OCI-LY1 (cell line): ENCODE data around the gene PPP2R5C.

Experiments
- H2AFZ ChIP-seq: fragments of 200-600 bp; sonication (generic), shearing (Covaris generic); 2 replicates; pipeline ENCODE4 v1.6.0; 2014; ENCODE audit warnings: antibody characterized with exemption, mild to moderate bottlenecking, low read length
- H3F3A ChIP-seq: fragments of 200-600 bp; sonication (generic), shearing (Covaris generic); 2 replicates; pipeline ENCODE4 v1.6.0; 2014; ENCODE audit warnings: mild to moderate bottlenecking, antibody characterized with exemption, low read length, moderate library complexity; ENCODE audit not compliant: insufficient read depth
- H3K27ac ChIP-seq: fragments of 200-600 bp; sonication (generic); 2 replicates; pipeline ENCODE4 v1.5.1; 2014; ENCODE audit warnings: low read length, mixed run types, mild to moderate bottlenecking, low read depth; ENCODE audit not compliant: poor library complexity, severe bottlenecking
- H3K27me3 ChIP-seq: fragments of 200-600 bp; sonication (generic); 2 replicates; pipeline ENCODE4 v1.6.0; 2014; ENCODE audit warnings: antibody characterized with exemption, mild to moderate bottlenecking, low read length, moderate library complexity; ENCODE audit not compliant: insufficient read depth
- H3K36me3 ChIP-seq: fragments of 200-600 bp; sonication (generic); 2 replicates; pipeline ENCODE4 v1.6.1; 2014; ENCODE audit warnings: mild to moderate bottlenecking, antibody characterized with exemption, low read length, moderate library complexity, mixed read lengths; ENCODE audit not compliant: insufficient read depth
- H3K4me1 ChIP-seq: fragments of 200-600 bp; sonication (generic); 2 replicates; pipeline ENCODE4 v1.5.1; 2014; ENCODE audit warnings: mild to moderate bottlenecking, low read length, moderate library complexity; ENCODE audit not compliant: insufficient read depth, severe bottlenecking
- H3K4me2 ChIP-seq: fragments of 200-600 bp; sonication (generic), shearing (Covaris generic); 2 replicates; pipeline ENCODE4 v1.6.1; 2014; ENCODE audit warnings: low read length
- H3K4me3 ChIP-seq: fragments of 200-600 bp; sonication (generic); 2 replicates; pipeline ENCODE4 v1.5.1; 2014; ENCODE audit warnings: low read length, low read depth, mild to moderate bottlenecking, mixed read lengths; ENCODE audit not compliant: poor library complexity, severe bottlenecking
- H3K79me2 ChIP-seq: fragments of 200-600 bp; shearing (Covaris generic); 2 replicates; pipeline ENCODE4 v1.6.1; 2016; ENCODE audit warnings: mixed run types, low read length, mixed read lengths; ENCODE audit not compliant: insufficient read depth
- H3K9ac ChIP-seq: fragments of 200-600 bp; sonication (generic), shearing (Covaris generic); 2 replicates; pipeline ENCODE4 v1.6.1; 2014; ENCODE audit warnings: mild to moderate bottlenecking, low read length, mixed read lengths
- H3K9me2 ChIP-seq: fragments of 200-600 bp; sonication (generic), shearing (Covaris generic); 2 replicates; pipeline ENCODE4 v1.6.1; 2014; ENCODE audit warnings: low read depth, mild to moderate bottlenecking, low read length, mixed read lengths
- H3K9me3 ChIP-seq: fragments of 200-600 bp; shearing (Covaris generic); 2 replicates; pipeline ENCODE4 v1.6.1; 2014; ENCODE audit warnings: low read length, mixed read lengths
- H4K20me1 ChIP-seq: fragments of 200-600 bp; sonication (generic), shearing (Covaris generic); 2 replicates; pipeline ENCODE4 v1.6.0; 2016; ENCODE audit warnings: mild to moderate bottlenecking, low read length; ENCODE audit not compliant: insufficient read depth
- CTCF ChIP-seq: fragments of 200-600 bp; sonication (generic), shearing (Covaris generic); IDR thresholded peaks from 2 replicates; pipeline ENCODE4 v1.5.1; 2017; ENCODE audit warnings: mild to moderate bottlenecking, antibody characterized with exemption, low read length, moderate library complexity, mixed read lengths
- EZH2 ChIP-seq: fragments of 200-600 bp; sonication (generic), shearing (Covaris generic); IDR thresholded peaks from 2 replicates; pipeline ENCODE4 v1.8.0; 2017; ENCODE audit warnings: borderline replicate concordance, mixed run types, mild to moderate bottlenecking, antibody characterized with exemption, low read length, moderate library complexity, mixed read lengths

The PPP2R5C gene

GRCh38 chr14:101965181-101965544 is 203.7 kb downstream of the PPP2R5C start:
- no peaks in the 10 kb centered on the region; the same call in 1 of the 2 replicates for H3F3A ChIP-seq
- H3K4me1 ChIP-seq = peaks cover 64% of the 10 kb centered on the region
- H3K27me3 ChIP-seq = no peaks in the 10 kb centered on the region
- TF ChIP-seq EZH2 (no peak), CTCF (no peak)
- peak overlapping the region; percentile 89 for H3K9ac ChIP-seq
- H3K79me2 ChIP-seq = peaks cover 45% of the 10 kb centered on the region
- no peaks in the 10 kb centered on the region for H3K9me2 ChIP-seq
- H3K4me3 ChIP-seq = peak overlapping the region; percentile 96
- peak overlapping the region; percentile 94 for H3K27ac ChIP-seq
- H3K9me3 ChIP-seq = no peaks in the 10 kb centered on the region
- H4K20me1 ChIP-seq = no peaks in the 10 kb centered on the region
- H3K4me2 ChIP-seq = peak overlapping the region; percentile 93
- H3K36me3 ChIP-seq = 0 out of 2 replicates have a peak, but pooled peaks cover 4% of the 10 kb centered on the region
- H2AFZ ChIP-seq = no peak overlapping the region

GRCh38 chr14:101965770-101966722 is 204.5 kb downstream of the PPP2R5C start:
- H3K27ac ChIP-seq = peak overlapping the region; percentile 94
- no peak overlapping the region for H2AFZ ChIP-seq
- peak overlapping the region; percentile 89 for H3K9ac ChIP-seq
- H3K79me2 ChIP-seq = peaks cover 46% of the 10 kb centered on the region
- H3F3A ChIP-seq = no peaks in the 10 kb centered on the region; the same call in 1 of the 2 replicates
- H3K36me3 ChIP-seq = 0 out of 2 replicates have a peak, but pooled peaks cover 4% of the 10 kb centered on the region
- no peaks in the 10 kb centered on the region for H3K9me2 ChIP-seq
- no peaks in the 10 kb centered on the region for H3K9me3 ChIP-seq
- H3K4me1 ChIP-seq = peaks cover 65% of the 10 kb centered on the region
- peak overlapping the region; percentile 93 for H3K4me2 ChIP-seq
- TF ChIP-seq EZH2 = no peak
- TF ChIP-seq CTCF = no peak
- H3K4me3 ChIP-seq = peak overlapping the region; percentile 96
- no peaks in the 10 kb centered on the region for H4K20me1 ChIP-seq
- no peaks in the 10 kb centered on the region for H3K27me3 ChIP-seq

GRCh38 chr14:101966742-101967141 is 205.2 kb downstream of the PPP2R5C start:
- Histone ChIP-seq H3K27ac (peak overlapping the region; percentile 94), H3K9me3 (no peaks in the 10 kb centered on the region), H4K20me1 (no peaks in the 10 kb centered on the region), H3K4me2 (peak overlapping the region; percentile 93), H3K79me2 (peaks cover 52% of the 10 kb centered on the region), H3K27me3 (no peaks in the 10 kb centered on the region), H3K4me1 (peaks cover 68% of the 10 kb centered on the region), H3F3A (no peaks in the 10 kb centered on the region; the same call in 1 of the 2 replicates), H3K36me3 (0 out of 2 replicates have a peak, but pooled peaks cover 4% of the 10 kb centered on the region), H3K4me3 (peak overlapping the region; percentile 96), H2AFZ (no peak overlapping the region), H3K9ac (peak overlapping the region; percentile 89), H3K9me2 (no peaks in the 10 kb centered on the region)
- TF ChIP-seq CTCF (no peak), EZH2 (no peak)
